ENCODE results near the gene AMZ1. TPM values are rescaled to one million over a fixed set of nuclear protein-coding genes. Genes with fewer than 3 reads are reported as not detected.

The AMZ1 gene
- total RNA-seq = 6.7 and 8.6 TPM in 2 replicates

GRCh38 chr7:2687881-2688318, at the start of gene AMZ1:
AMZ1 (plus strand) TSS chr7:2688202; CDS start chr7:2700452, 12,250 bp downstream.

Other genes starting within 250 kb of the AMZ1 start
- not detected in 2 replicates for gene GRIFIN, start 211.8 kb upstream of the AMZ1 start, total RNA-seq
- gene LFNG, start 168.4 kb upstream of the AMZ1 start, total RNA-seq = 20.3 and 32.0 TPM in 2 replicates
- gene BRAT1, start 132.7 kb upstream of the AMZ1 start, total RNA-seq = 26.4 and 28.6 TPM in 2 replicates
- gene IQCE, start 129.2 kb upstream of the AMZ1 start, total RNA-seq = 16.7 and 18.0 TPM in 2 replicates
- gene TTYH3, start 56.2 kb upstream of the AMZ1 start, total RNA-seq = 71.8 and 86.6 TPM in 2 replicates
- 26.4 and 29.2 TPM in 2 replicates for gene GNA12, start 156.1 kb downstream of the AMZ1 start, total RNA-seq

Data from hair follicle dermal papilla cell (primary cell).